Measurements from ENCODE around the gene DDX1.

DDX1 gene

GRCh38 chr2:15664273-15665066 is 72.8 kb downstream of the DDX1 start:
- no peak for DNase-seq

GRCh38 chr2:15665067-15665942 is 73.6 kb downstream of the DDX1 start:
- no peak for DNase-seq

GRCh38 chr2:15665943-15666460 is 74.3 kb downstream of the DDX1 start:
- DNase-seq, result no peak

- DNase-seq, result no peak
Measured at GRCh38 chr2:15666861-15667808, 75.5 kb downstream of the DDX1 start.

GRCh38 chr2:15667809-15668556 is 76.3 kb downstream of the DDX1 start:
- no peak for DNase-seq

- no peak for DNase-seq
Measured at GRCh38 chr2:15668611-15669305, 77.1 kb downstream of the DDX1 start.

- no peak for DNase-seq
Measured at GRCh38 chr2:15669375-15669910, 77.8 kb downstream of the DDX1 start.

GRCh38 chr2:15670469-15670868 is 78.8 kb downstream of the DDX1 start:
- DNase-seq, result no peak

GRCh38 chr2:15670981-15671380 is 79.3 kb downstream of the DDX1 start:
- no peak for DNase-seq

GRCh38 chr2:15671409-15671808 is 79.7 kb downstream of the DDX1 start:
- no peak for DNase-seq

- no peak for DNase-seq
Measured at GRCh38 chr2:15671842-15672815, 80.5 kb downstream of the DDX1 start.

- no peak for DNase-seq
Measured at GRCh38 chr2:15672961-15673918, 81.6 kb downstream of the DDX1 start.

GRCh38 chr2:15673919-15674636 is 82.4 kb downstream of the DDX1 start:
- DNase-seq, result no peak

- DNase-seq, result no peak
Measured at GRCh38 chr2:15674637-15675455, 83.2 kb downstream of the DDX1 start.

- no peak for DNase-seq
Measured at GRCh38 chr2:15675456-15676195, 84.0 kb downstream of the DDX1 start.

Measured in NCI-H146 (cell line).